CD4-positive, alpha-beta T cell treated with Interleukin-2 at 100 ng/mL for 4 hours (primary cell): Measurements from ENCODE around the gene HOXA4.

Source experiments
- DNase-seq: peaks from one replicate; pipeline ENCODE4 v3.0.0-alpha.2; 2020; ENCODE audit warnings: low spot score

The HOXA4 gene

GRCh38 chr7:27132214-27132613 is 1.7 kb upstream of the HOXA4 start:
- DNase-seq = no peak

GRCh38 chr7:27131390-27131819 is 848 bp upstream of the HOXA4 start:
- no peak for DNase-seq

- no peak for DNase-seq
Measured at GRCh38 chr7:27129729-27130539, 623 bp downstream of the HOXA4 start.

GRCh38 chr7:27128776-27129728 is 1.5 kb downstream of the HOXA4 start:
- DNase-seq = no peak

GRCh38 chr7:27128034-27128433 is 2.5 kb downstream of the HOXA4 start:
- no peak for DNase-seq

GRCh38 chr7:27126596-27127327 is 3.8 kb downstream of the HOXA4 start:
- no peak for DNase-seq

GRCh38 chr7:27125986-27126394 is 4.6 kb downstream of the HOXA4 start:
- no peak for DNase-seq

GRCh38 chr7:27124902-27125689 is 5.5 kb downstream of the HOXA4 start:
- DNase-seq = no peak

GRCh38 chr7:27124096-27124901 is 6.3 kb downstream of the HOXA4 start:
- DNase-seq = no peak

GRCh38 chr7:27123477-27124053 is 7.0 kb downstream of the HOXA4 start:
- DNase-seq = no peak

GRCh38 chr7:27123007-27123476 is 7.5 kb downstream of the HOXA4 start:
- DNase-seq = no peak

GRCh38 chr7:27122077-27122910 is 8.3 kb downstream of the HOXA4 start:
- DNase-seq = no peak

GRCh38 chr7:27121684-27122076 is 8.9 kb downstream of the HOXA4 start:
- no peak for DNase-seq

GRCh38 chr7:27119412-27119911 is 11.1 kb downstream of the HOXA4 start:
- DNase-seq = no peak

GRCh38 chr7:27118580-27118979 is 12.0 kb downstream of the HOXA4 start:
- DNase-seq = no peak

GRCh38 chr7:27117887-27118491 is 12.6 kb downstream of the HOXA4 start:
- DNase-seq = no peak

- no peak for DNase-seq
Measured at GRCh38 chr7:27116962-27117886, 13.3 kb downstream of the HOXA4 start.
